Measurements from ENCODE around the gene RNF130.

DNA sequence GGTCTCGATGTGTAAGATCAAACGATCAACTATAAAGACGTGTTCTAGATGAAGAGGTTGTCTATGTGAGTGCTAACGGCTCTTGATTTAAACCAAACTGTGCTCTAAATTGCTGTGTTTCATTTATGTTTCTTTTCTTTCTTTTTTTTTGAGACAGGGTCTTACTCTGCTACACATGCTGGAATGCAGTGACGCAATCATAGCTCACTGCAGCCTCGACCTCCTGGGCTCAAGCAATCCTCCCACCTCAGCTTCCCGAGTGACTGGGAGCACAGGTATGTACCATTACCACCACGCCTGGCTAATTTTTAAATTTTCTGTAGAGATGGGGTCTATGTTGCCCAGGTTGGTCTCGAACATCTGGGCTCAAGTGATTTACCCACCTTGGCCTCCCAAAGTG is 24.0 kb upstream of the RNF130 start:
- no peak for TF ChIP-seq ZFP3 (CRISPR knock-in tag; IDR thresholded peaks at IDR 0.05)
- no peak for TF ChIP-seq RARB (CRISPR knock-in tag; IDR thresholded peaks at IDR 0.05)
- no peak for TF ChIP-seq OSR1 (CRISPR knock-in tag; IDR thresholded peaks at IDR 0.05)
- TF ChIP-seq SNAI2 (CRISPR knock-in tag; IDR thresholded peaks at IDR 0.05): no peak
- no peak for TF ChIP-seq ZFP30 (CRISPR knock-in tag; IDR thresholded peaks at IDR 0.05)
- TF ChIP-seq ARNTL (CRISPR knock-in tag; IDR thresholded peaks at IDR 0.05; ENCODE audit: borderline replicate concordance, low read depth): no peak
- TF ChIP-seq TCF4 (CRISPR knock-in tag; IDR thresholded peaks at IDR 0.05; ENCODE audit: borderline replicate concordance): no peak
- no peak for TF ChIP-seq ESRRG (CRISPR knock-in tag; IDR thresholded peaks at IDR 0.05)
- no peak for TF ChIP-seq BACH2 (CRISPR knock-in tag; IDR thresholded peaks at IDR 0.05; ENCODE audit: borderline replicate concordance)
- no peak for TF ChIP-seq TSHZ2 (CRISPR knock-in tag; IDR thresholded peaks at IDR 0.05)
- no peak for TF ChIP-seq CREB5 (CRISPR knock-in tag; IDR thresholded peaks at IDR 0.05; ENCODE audit: low read depth)
- TF ChIP-seq TOX (CRISPR knock-in tag; IDR thresholded peaks at IDR 0.05; ENCODE audit: borderline replicate concordance): no peak
- TF ChIP-seq, protein P1, sequence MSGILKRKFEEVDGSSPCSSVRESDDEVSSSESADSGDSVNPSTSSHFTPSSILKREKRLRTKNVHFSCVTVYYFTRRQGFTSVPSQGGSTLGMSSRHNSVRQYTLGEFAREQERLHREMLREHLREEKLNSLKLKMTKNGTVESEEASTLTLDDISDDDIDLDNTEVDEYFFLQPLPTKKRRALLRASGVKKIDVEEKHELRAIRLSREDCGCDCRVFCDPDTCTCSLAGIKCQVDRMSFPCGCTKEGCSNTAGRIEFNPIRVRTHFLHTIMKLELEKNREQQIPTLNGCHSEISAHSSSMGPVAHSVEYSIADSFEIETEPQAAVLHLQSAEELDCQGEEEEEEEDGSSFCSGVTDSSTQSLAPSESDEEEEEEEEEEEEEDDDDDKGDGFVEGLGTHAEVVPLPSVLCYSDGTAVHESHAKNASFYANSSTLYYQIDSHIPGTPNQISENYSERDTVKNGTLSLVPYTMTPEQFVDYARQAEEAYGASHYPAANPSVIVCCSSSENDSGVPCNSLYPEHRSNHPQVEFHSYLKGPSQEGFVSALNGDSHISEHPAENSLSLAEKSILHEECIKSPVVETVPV (CRISPR knock-in tag; IDR thresholded peaks at IDR 0.05): no peak

Data from SK-N-SH treated with all-trans-retinoic acid at 6 μM for 48 hours (cell line).